ENCODE measurements around the gene NRTN. TPM values are rescaled to one million over a fixed set of nuclear protein-coding genes. Genes with fewer than 3 reads are reported as not detected.

Gene NRTN
- total RNA-seq, 1 donor from 2014 or later: 0.85 TPM

DNA sequence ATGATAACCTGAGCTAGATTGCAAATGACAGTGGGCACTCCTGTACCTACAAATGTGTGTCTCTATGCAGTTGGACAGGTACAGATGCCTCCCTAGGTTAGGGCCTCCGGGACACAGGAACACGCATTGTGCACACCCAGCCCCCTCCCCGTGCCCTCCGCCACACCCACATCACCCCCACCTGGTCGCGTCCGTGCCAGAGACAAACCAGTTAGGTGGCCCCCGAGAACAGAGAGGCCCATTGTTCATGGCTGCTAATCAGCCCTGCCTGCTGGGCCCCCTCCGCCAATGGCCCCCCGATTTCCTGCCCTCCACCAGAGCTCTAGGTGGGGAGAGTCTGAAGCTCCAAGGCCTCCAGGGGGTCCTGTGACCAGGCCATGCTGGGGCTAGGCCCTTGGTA, 13.7 kb downstream of the NRTN start:
- intact Hi-C loops (cut with DNase I): no loop called here
- Histone ChIP-seq H3K36me3 (no peaks in the 10 kb centered on the region), H3K27ac (no peak overlapping the region), H3K4me3 (no peak overlapping the region), H3K4me1 (no peaks in the 10 kb centered on the region), H3K9me3 (no peaks in the 10 kb centered on the region), H3K27me3 (peaks cover 4% of the 10 kb centered on the region)
- TF ChIP-seq, protein P1, sequence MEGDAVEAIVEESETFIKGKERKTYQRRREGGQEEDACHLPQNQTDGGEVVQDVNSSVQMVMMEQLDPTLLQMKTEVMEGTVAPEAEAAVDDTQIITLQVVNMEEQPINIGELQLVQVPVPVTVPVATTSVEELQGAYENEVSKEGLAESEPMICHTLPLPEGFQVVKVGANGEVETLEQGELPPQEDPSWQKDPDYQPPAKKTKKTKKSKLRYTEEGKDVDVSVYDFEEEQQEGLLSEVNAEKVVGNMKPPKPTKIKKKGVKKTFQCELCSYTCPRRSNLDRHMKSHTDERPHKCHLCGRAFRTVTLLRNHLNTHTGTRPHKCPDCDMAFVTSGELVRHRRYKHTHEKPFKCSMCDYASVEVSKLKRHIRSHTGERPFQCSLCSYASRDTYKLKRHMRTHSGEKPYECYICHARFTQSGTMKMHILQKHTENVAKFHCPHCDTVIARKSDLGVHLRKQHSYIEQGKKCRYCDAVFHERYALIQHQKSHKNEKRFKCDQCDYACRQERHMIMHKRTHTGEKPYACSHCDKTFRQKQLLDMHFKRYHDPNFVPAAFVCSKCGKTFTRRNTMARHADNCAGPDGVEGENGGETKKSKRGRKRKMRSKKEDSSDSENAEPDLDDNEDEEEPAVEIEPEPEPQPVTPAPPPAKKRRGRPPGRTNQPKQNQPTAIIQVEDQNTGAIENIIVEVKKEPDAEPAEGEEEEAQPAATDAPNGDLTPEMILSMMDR (IDR thresholded peaks at IDR 0.05): no peak
- DNase-seq (ENCODE audit: low spot score in 2 of 2): no peak

DNA sequence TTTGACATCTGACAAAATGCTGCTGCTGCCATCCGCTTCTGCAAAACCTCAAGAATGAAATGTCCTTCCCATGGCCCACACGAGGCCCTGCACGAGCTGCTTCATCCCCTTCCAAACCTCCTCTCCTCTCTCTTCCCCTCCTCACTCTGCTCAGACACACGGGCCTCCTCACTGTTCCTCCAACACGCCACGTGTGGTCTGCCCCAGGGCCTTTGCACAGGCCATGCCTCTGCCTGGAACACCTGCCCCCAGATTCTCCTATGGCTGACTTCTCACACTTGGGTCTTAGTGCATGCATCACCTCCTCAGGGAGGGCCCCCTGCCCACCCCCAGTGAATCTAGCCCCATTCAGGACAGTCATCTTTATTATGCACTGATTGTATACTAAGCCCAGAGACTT, 15.9 kb downstream of the NRTN start:
- no peak for DNase-seq (ENCODE audit: low spot score in 2 of 2)
- TF ChIP-seq, protein P1 (IDR thresholded peaks at IDR 0.05): no peak

DNA sequence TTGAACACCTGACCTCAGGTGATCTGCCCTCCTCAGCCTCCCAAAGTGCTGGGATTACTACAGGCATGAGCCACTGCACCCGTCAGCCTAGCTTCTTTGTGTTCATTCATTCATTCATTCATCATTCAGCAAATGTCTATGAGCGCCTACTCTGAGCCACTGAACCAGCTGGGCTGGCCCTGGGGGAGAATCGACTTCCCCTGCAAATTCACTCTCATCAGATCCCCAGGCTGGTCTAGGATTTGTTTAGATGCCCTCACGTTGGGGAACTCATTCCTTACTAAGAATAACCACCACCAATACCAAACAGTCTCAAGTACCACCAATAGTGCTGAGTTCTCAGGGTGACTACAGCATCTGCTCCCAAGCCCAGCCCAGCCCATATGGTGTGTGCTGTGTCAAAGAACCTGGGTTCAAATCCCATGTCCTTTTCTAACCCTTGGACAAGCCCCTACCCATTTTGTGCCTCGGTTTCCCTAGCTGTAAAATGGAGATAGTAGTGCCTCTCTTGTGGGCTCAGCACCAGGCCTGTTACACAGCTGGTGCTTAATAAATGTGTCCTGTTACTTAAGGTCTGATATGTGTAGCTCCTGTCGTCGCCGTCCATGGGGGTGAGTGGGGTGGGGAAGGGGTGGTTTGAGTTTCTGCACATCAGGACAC, 16.8 kb downstream of the NRTN start:
- Histone ChIP-seq H3K9me3 (no peaks in the 10 kb centered on the region), H3K4me3 (no peak overlapping the region), H3K27ac (no peak overlapping the region), H3K27me3 (peaks cover 4% of the 10 kb centered on the region), H3K36me3 (no peaks in the 10 kb centered on the region), H3K4me1 (no peaks in the 10 kb centered on the region)
- no peak for DNase-seq (ENCODE audit: low spot score in 2 of 2)
- intact Hi-C loops (cut with DNase I): no loop called here
- TF ChIP-seq, protein P1 (IDR thresholded peaks at IDR 0.05): no peak

More for the DNA sequence above, 15.9 kb downstream of the NRTN start:
- H3K36me3 ChIP-seq: no peaks in the 10 kb centered on the region
- H3K9me3 ChIP-seq: no peaks in the 10 kb centered on the region
- peaks cover 4% of the 10 kb centered on the region for H3K27me3 ChIP-seq
- H3K4me1 ChIP-seq: no peaks in the 10 kb centered on the region
- no peak overlapping the region for H3K27ac ChIP-seq
- intact Hi-C loops (cut with DNase I): no loop called here
- no peak overlapping the region for H3K4me3 ChIP-seq

DNA sequence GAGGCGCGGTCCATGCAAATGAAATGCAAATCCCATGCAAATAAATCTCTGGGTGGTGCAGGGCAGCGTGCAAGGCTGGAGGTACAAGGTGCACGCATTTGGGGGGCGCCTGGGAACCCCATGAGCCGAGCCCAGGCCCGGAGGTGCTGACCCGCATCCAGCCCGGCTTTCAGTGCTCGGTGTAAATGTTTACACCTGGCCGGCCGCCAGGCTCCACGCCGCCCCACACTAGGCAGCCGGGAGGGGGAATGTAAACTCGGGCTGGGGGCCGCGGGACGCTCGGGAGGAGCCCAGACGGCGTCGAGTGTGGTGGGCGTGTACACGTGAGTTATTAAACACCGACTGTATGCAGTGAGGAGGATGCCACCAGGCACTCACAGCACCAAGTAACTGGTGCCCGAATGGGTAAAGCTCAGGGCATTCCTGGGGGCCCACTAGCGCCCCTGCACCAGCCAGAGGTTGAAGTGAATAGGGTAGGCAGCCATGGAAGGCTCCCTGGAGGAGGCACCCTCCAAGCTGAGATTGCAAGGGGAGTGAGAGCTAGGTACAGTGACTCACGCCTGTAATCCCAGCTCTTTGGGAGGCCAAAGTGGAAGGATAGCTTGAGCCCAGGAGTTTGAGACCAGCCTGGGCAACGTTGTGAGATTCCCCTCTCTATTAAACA, 17.4 kb downstream of the NRTN start:
- Histone ChIP-seq H3K27ac (no peak overlapping the region), H3K27me3 (peaks cover 4% of the 10 kb centered on the region), H3K4me3 (no peak overlapping the region), H3K4me1 (no peaks in the 10 kb centered on the region), H3K9me3 (no peaks in the 10 kb centered on the region), H3K36me3 (no peaks in the 10 kb centered on the region)
- intact Hi-C loops (cut with DNase I): no loop called here
- TF ChIP-seq, protein P1 (IDR thresholded peaks at IDR 0.05): no peak
- DNase-seq (ENCODE audit: low spot score in 2 of 2): no peak

DNA sequence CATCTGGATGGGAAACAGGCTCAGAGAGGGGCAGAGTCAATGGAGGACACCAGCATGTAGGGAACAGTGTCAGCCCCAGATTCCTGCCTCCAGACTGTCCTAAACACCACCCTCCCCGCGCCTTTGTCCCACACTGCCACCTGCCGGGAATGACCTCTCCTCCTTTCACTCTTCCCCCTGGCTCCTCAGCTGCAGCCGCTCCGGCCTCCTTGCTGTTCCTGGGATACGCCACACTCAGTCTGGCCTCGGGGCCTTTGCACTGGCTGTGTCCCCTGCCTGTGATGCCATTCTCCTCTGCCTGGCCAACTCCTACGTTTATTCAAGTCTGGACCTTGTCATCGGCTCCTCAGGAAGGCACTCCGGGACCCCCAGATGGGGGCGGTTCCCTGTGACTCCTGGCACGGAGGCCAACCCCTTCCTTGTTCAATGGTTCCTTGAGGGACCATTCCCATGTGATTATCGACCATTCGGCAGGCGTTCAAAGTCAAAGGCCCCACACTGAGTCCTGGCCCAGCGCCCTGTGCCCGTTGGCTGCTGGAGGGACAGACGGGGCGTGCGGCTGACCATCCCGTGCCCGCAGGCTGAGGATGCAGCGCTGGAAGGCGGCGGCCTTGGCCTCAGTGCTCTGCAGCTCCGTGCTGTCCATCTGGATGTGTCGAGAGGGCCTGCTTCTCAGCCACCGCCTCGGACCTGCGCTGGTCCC, 18.9 kb downstream of the NRTN start:
- Histone ChIP-seq H3K36me3 (no peaks in the 10 kb centered on the region), H3K27ac (no peak overlapping the region), H3K4me3 (no peak overlapping the region), H3K4me1 (no peaks in the 10 kb centered on the region), H3K9me3 (no peaks in the 10 kb centered on the region), H3K27me3 (peaks cover 4% of the 10 kb centered on the region)
- TF ChIP-seq, protein P1 (IDR thresholded peaks at IDR 0.05): no peak
- intact Hi-C loops (cut with DNase I): no loop called here
- no peak for DNase-seq (ENCODE audit: low spot score in 2 of 2)
